H1 (cell line): Measurements from ENCODE around the gene HES1. TPM values are rescaled to one million over a fixed set of nuclear protein-coding genes. Genes with fewer than 3 reads are reported as not detected.

Source experiments
- FOSL1 ChIP-seq: IDR thresholded peaks from 2 replicates; pipeline ENCODE4 v1.6.1; 2011; ENCODE audit warnings: mild to moderate bottlenecking, low read depth, low read length, moderate library complexity; ENCODE audit not compliant: insufficient read depth
- MAX ChIP-seq: IDR thresholded peaks from 2 replicates; pipeline ENCODE4 v1.6.1; 2012; ENCODE audit warnings: inconsistent platforms
- NRF1 ChIP-seq: IDR thresholded peaks from 2 replicates; pipeline ENCODE4 v1.6.1; 2011; ENCODE audit warnings: mild to moderate bottlenecking, low read depth, low read length, improper control_type of control experiment
- POLR2AphosphoS5 ChIP-seq: IDR thresholded peaks from 2 replicates; pipeline ENCODE4 v1.6.1; 2011; ENCODE audit warnings: low read depth, low read length
- TAF7 ChIP-seq: optimal IDR thresholded peaks from 2 replicates; pipeline ENCODE3; 2011; ENCODE audit warnings: low read depth, mild to moderate bottlenecking, inconsistent platforms, low read length, moderate library complexity, borderline replicate concordance
- polyA plus RNA-seq, 7 experiments: library from polyadenylated mRNA; depleted of rRNA in 3 of 7; stranded (reverse) in 5 of 7; unstranded in 2 of 7; fragments of >200 nt in 5 of 7; fragments of 200-250 nt in 2 of 7; gene quantifications; 1 replicate in 5 of 7; 2 replicates in 1 of 7; 4 replicates in 1 of 7; pipeline versions ENCODE4 v1.2.1 to v1.2.3, GENCODE V29; 2011 to 2013; ENCODE audit warnings: missing spikeins in 2 of 7, mixed read lengths in 2 of 7
- total RNA-seq: library from RNA; stranded (reverse); fragmentation: NEBNext Ultra II Directional; extraction: Animal tissue kit (Norgen Biotek cat#: 25700); gene quantifications from 2 replicates; pipeline ENCODE4 v1.2.1, GENCODE V29; 2021

The HES1 gene
- total and polyA plus RNA-seq, 2 of the 8 experiments (the other 6 are each of a cell fraction or from before 2014, with no cell fraction given): 7.9 to 12.9 TPM

- TF ChIP-seq POLR2AphosphoS5 (no peak), FOSL1 (no peak), MAX (no peak), TAF7 (no peak), NRF1 (no peak)
Measured at GRCh38 chr3:194167480-194168282, 31.7 kb downstream of the HES1 start (continued).
